ENCODE results near the gene EFNA1. TPM values are rescaled to one million over a fixed set of nuclear protein-coding genes. Genes with fewer than 3 reads are reported as not detected.

EFNA1 gene
- total RNA-seq, 1 donor from 2014 or later = 1.7 TPM

DNA sequence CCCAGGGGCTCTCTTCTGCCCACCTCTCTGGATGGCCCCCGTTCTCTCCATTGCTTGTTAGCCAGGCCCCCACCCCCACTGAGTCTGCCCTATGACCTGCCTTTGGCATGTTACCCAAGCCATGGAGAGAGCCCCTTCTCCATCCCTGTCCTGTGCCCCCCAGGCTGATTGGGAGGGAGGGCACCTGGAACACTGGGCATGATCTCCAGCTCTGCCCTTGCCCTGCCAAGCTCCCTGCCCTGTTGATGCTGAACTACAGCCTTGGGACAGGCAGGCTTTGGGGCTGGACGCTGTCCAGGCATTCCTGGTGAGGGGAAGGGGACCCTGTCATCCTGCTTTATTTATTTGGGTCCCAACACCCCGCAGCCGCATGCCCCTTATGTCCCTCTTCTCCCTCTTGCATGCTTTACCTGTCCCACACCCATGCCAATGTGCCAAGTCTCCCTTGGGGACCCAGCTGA, 56.7 kb downstream of the EFNA1 start:
- Mint-ChIP-seq H3K36me3 (ENCODE audit: unreplicated experiment) (no peaks in the 10 kb centered on the region), H3K27ac (ENCODE audit: unreplicated experiment) (no peak overlapping the region), H3K9me3 (ENCODE audit: unreplicated experiment) (peaks cover 8% of the 10 kb centered on the region), H3K4me3 (ENCODE audit: unreplicated experiment) (no peak overlapping the region), H3K27me3 (ENCODE audit: unreplicated experiment) (peaks cover 12% of the 10 kb centered on the region), H3K4me1 (ENCODE audit: low read depth, unreplicated experiment) (no peaks in the 10 kb centered on the region)
- DNase-seq = no peak
- TF ChIP-seq, protein P1, sequence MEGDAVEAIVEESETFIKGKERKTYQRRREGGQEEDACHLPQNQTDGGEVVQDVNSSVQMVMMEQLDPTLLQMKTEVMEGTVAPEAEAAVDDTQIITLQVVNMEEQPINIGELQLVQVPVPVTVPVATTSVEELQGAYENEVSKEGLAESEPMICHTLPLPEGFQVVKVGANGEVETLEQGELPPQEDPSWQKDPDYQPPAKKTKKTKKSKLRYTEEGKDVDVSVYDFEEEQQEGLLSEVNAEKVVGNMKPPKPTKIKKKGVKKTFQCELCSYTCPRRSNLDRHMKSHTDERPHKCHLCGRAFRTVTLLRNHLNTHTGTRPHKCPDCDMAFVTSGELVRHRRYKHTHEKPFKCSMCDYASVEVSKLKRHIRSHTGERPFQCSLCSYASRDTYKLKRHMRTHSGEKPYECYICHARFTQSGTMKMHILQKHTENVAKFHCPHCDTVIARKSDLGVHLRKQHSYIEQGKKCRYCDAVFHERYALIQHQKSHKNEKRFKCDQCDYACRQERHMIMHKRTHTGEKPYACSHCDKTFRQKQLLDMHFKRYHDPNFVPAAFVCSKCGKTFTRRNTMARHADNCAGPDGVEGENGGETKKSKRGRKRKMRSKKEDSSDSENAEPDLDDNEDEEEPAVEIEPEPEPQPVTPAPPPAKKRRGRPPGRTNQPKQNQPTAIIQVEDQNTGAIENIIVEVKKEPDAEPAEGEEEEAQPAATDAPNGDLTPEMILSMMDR (IDR thresholded peaks at IDR 0.05; ENCODE audit: partially characterized antibody, unreplicated experiment) = no peak

Other genes with a start within 250 kb of the EFNA1 start
- gene PMVK, start 191.2 kb upstream of the EFNA1 start, total RNA-seq (ENCODE audit: unreplicated experiment) = 30.7 TPM
- 29.9 TPM for gene PBXIP1, start 171.8 kb upstream of the EFNA1 start, total RNA-seq (ENCODE audit: unreplicated experiment)
- 32.7 TPM for gene PYGO2, start 166.1 kb upstream of the EFNA1 start, total RNA-seq (ENCODE audit: unreplicated experiment)
- gene SHC1, start 157.1 kb upstream of the EFNA1 start, total RNA-seq (ENCODE audit: unreplicated experiment) = 155 TPM
- 22.8 TPM for gene CKS1B, start 153.2 kb upstream of the EFNA1 start, total RNA-seq (ENCODE audit: unreplicated experiment)
- 68.8 TPM for gene FLAD1, start 144.5 kb upstream of the EFNA1 start, total RNA-seq (ENCODE audit: unreplicated experiment)
- 1.3 TPM for gene LENEP, start 134.3 kb upstream of the EFNA1 start, total RNA-seq (ENCODE audit: unreplicated experiment)
- 8.1 TPM for gene ZBTB7B, start 125.1 kb upstream of the EFNA1 start, total RNA-seq (ENCODE audit: unreplicated experiment)
- 0.64 TPM for gene DCST2, start 94.1 kb upstream of the EFNA1 start, total RNA-seq (ENCODE audit: unreplicated experiment)
- not detected for gene DCST1, start 94.1 kb upstream of the EFNA1 start, total RNA-seq (ENCODE audit: unreplicated experiment)
- gene ADAM15, start 76.6 kb upstream of the EFNA1 start, total RNA-seq (ENCODE audit: unreplicated experiment) = 7.6 TPM
- 2.9 TPM for gene EFNA4, start 64.1 kb upstream of the EFNA1 start, total RNA-seq (ENCODE audit: unreplicated experiment)
- 14.6 TPM for gene EFNA3, start 49.0 kb upstream of the EFNA1 start, total RNA-seq (ENCODE audit: unreplicated experiment)
- gene SLC50A1, start 8.0 kb downstream of the EFNA1 start, total RNA-seq (ENCODE audit: unreplicated experiment) = 8.6 TPM
- gene DPM3, start 12.7 kb downstream of the EFNA1 start, total RNA-seq (ENCODE audit: unreplicated experiment) = 27.7 TPM
- 108 TPM for gene KRTCAP2, start 45.4 kb downstream of the EFNA1 start, total RNA-seq (ENCODE audit: unreplicated experiment)
- 30.4 TPM for gene TRIM46, start 46.0 kb downstream of the EFNA1 start, total RNA-seq (ENCODE audit: unreplicated experiment)
- gene THBS3, start 80.0 kb downstream of the EFNA1 start, total RNA-seq (ENCODE audit: unreplicated experiment) = 377 TPM
- 26.1 TPM for gene MTX1, start 80.8 kb downstream of the EFNA1 start, total RNA-seq (ENCODE audit: unreplicated experiment)
- gene ENTREP3, start 127.6 kb downstream of the EFNA1 start, total RNA-seq (ENCODE audit: unreplicated experiment) = 51.2 TPM
- 65.8 TPM for gene SCAMP3, start 134.5 kb downstream of the EFNA1 start, total RNA-seq (ENCODE audit: unreplicated experiment)
- gene CLK2, start 145.6 kb downstream of the EFNA1 start, total RNA-seq (ENCODE audit: unreplicated experiment) = 74.8 TPM
- 30.5 TPM for gene HCN3, start 149.6 kb downstream of the EFNA1 start, total RNA-seq (ENCODE audit: unreplicated experiment)
- not detected for gene PKLR, start 173.6 kb downstream of the EFNA1 start, total RNA-seq (ENCODE audit: unreplicated experiment)
- gene FDPS, start 181.0 kb downstream of the EFNA1 start, total RNA-seq (ENCODE audit: unreplicated experiment) = 265 TPM
- gene RUSC1, start 193.0 kb downstream of the EFNA1 start, total RNA-seq (ENCODE audit: unreplicated experiment) = 305 TPM